NB4 (cell line): Measurements from ENCODE around the gene EWSR1.

Source experiments
- DNase-seq: peaks from one replicate; pipeline ENCODE4 v3.0.0; 2010; ENCODE audit warnings: low read depth
- H3K4me3 ChIP-seq: one replicate; pipeline ENCODE4 v1.5.1; 2011; ENCODE audit warnings: mild to moderate bottlenecking, low read depth, low read length, moderate library complexity
- CTCF ChIP-seq: IDR thresholded peaks from one replicate; pipeline ENCODE4 v1.5.1; 2012; ENCODE audit warnings: low read depth, low read length
- MAX ChIP-seq: IDR thresholded peaks from 2 replicates; pipeline ENCODE4 v1.6.1; 2011; ENCODE audit warnings: low read depth, low read length
- MYC ChIP-seq: IDR thresholded peaks from 2 replicates; pipeline ENCODE4 v1.6.1; 2011; ENCODE audit warnings: low read depth, low read length
- POLR2A ChIP-seq: IDR thresholded peaks from 2 replicates; pipeline ENCODE4 v1.6.1; 2011; ENCODE audit warnings: mild to moderate bottlenecking; ENCODE audit not compliant: insufficient read length; ENCODE audit errors: extremely low read depth

EWSR1 gene

GRCh38 chr22:29323641-29324040 lies 55.6 kb downstream of the EWSR1 start:
- TF ChIP-seq CTCF (no peak), MYC (no peak), POLR2A (no peak), MAX (no peak)
- DNase-seq, result no peak
- no peak overlapping the region for H3K4me3 ChIP-seq

- H3K4me3 ChIP-seq, result no peak overlapping the region
- no peak for DNase-seq
- TF ChIP-seq POLR2A, result no peak
- no peak for TF ChIP-seq MAX
- TF ChIP-seq MYC, result no peak
- no peak for TF ChIP-seq CTCF
Observed at GRCh38 chr22:29325356-29325755, 57.3 kb downstream of the EWSR1 start.

GRCh38 chr22:29325785-29326315 lies 57.8 kb downstream of the EWSR1 start:
- H3K4me3 ChIP-seq, result no peak overlapping the region
- DNase-seq, result no peak
- TF ChIP-seq MYC (no peak), CTCF (no peak), MAX (no peak), POLR2A (no peak)

- no peak overlapping the region for H3K4me3 ChIP-seq
- no peak for DNase-seq
- TF ChIP-seq MYC (no peak), CTCF (no peak), POLR2A (no peak), MAX (no peak)
Observed at GRCh38 chr22:29326481-29326880, 58.4 kb downstream of the EWSR1 start.

GRCh38 chr22:29327089-29327764 lies 59.2 kb downstream of the EWSR1 start:
- DNase-seq, result no peak
- no peak overlapping the region for H3K4me3 ChIP-seq
- TF ChIP-seq CTCF, result no peak
- no peak for TF ChIP-seq POLR2A
- TF ChIP-seq MAX, result no peak
- TF ChIP-seq MYC, result no peak

- TF ChIP-seq CTCF, result no peak
- TF ChIP-seq MYC, result no peak
- TF ChIP-seq MAX, result no peak
- no peak for TF ChIP-seq POLR2A
- no peak overlapping the region for H3K4me3 ChIP-seq
- no peak for DNase-seq
Observed at GRCh38 chr22:29328055-29328454, 60.0 kb downstream of the EWSR1 start.
